ENCODE data around the gene CPPED1.
"Not testable (repeated sequence)": the region's sequence is repeated elsewhere in the genome, so short reads cannot be mapped to it uniquely, and the experiment has no call there.

CPPED1 gene

DNA sequence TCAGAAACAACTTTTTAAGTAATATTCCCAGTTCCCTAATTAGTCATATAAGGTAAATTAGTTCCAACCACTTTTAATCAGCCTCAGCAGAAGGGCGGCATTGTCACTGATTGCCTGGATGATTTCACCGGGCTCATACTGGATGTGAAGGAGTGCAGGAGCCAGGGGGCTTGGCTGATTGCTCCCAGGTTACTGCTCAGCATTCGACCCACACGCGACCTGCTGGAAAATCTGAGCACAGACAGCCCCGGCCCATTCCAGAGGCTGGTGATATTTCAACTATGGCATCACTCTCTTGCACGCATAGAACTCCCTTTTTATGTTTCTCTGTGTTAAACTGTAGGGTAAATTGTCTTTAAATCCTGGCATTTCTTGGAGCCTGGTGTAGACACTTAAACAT is 34.2 kb downstream of the CPPED1 start:
- no peak for DNase-seq (ENCODE audit: low read depth in 3 of 3, low spot score in 1 of 3)

DNA sequence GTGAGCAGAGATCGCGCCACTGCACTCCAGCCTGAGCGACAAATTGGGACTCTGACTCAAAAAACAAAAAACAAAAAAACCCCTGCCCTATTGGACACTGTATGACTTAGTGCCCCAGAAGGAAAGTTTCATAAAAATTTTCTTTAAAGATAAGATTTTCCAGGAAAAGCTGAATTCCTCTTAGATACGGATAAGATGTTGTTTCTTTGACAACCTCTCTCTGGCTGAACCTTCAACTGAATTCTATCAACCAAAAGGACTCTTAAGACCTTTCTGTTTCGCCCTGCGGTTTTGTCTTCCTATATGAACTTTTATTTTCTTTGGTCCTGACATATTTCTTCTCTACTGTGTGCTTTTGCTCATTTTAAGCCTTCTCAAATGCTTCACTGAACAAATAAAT is 35.8 kb downstream of the CPPED1 start:
- no peak for DNase-seq (ENCODE audit: low read depth in 3 of 3, low spot score in 1 of 3)

DNA sequence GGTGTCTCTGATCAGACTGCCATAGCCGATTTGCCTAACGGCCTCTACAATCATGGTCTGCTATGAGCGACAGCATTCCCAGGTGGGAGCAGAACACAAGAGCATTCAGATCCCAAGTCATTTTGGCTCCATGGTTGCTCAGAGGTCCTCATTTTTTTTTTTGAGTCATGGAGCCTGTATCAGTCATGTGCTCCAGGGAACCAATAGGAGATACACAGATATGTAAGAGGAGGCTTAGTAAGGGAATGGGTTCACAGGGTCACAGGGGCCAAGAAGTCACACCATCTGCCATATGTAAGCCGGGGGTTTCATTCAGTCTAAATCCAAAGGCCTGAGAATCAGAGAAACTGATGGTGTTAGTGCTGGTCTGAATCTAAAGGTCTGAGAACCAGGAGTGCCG is 36.8 kb downstream of the CPPED1 start:
- no peak for DNase-seq (ENCODE audit: low read depth in 3 of 3, low spot score in 1 of 3)

DNA sequence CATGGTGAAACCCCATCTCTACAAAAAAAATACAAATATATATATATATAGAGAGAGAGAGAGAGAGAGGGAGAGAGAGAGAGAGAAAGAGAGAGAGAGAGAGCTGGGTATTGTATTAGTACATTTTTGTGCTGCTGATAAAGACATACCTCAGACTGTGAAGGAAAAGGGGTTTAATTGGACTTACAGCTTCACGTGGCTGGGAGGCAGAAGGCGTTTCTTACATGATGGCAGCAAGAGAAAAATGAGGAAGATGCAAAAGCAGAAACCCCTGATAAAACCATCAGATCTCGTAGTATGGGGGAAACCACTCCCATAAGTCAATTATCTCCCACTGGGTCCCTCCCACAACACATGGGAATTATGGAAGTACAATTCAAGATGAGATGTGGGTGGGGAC is 37.5 kb downstream of the CPPED1 start:
- DNase-seq (ENCODE audit: low read depth in 3 of 3, low spot score in 1 of 3), result not testable (repeated sequence)

DNA sequence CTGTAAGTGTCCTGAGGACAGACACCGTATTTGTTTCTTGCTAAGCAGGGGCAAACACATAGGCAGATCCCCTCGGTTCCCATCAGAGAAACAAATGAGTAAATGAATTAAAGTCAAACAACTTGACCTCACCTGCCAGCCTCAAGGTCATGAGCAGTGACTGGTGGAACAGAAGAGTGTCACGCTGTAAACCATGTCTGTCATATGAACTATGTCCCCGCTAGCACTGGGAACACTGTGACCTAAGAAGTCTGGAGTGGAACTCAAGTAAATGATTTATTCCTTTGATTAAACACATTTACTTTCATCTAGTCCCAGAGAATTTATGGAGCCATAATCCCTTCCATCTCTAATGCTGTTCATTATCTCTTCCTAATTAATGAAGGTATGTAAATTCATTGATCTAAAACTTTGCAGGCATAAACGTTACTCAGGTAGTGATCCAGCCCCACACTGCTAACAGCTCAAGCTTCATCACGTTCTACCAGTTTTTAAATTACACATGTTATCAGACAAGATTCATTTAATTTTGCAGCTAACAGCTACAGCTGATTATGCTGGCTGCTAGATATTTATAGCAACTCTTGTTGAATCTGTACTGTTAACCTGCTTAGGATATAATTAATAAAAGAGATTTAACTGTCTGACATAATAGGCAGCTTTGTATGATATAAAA is 38.7 kb downstream of the CPPED1 start:
- no peak for DNase-seq (ENCODE audit: low read depth in 3 of 3, low spot score in 1 of 3)

DNA sequence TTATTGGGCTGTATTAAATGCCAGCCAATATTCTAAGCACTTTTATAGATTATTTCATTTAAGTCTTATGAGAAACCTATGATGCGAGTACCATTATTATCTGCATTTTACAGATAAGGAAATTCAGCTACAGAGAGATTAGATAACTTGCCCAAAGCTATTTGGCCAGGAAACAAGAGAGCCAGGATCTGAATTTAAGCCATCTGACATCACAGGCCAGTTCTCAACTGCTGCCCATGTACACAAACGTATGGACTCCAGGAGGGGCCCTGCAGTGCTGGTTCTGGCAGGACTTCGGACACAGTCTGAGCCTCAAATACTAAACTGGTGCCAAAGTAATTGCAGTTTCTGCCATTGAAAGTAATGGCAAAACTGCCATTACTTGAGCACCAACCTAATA is 40.2 kb downstream of the CPPED1 start:
- DNase-seq (ENCODE audit: low read depth in 3 of 3, low spot score in 1 of 3), result no peak

DNA sequence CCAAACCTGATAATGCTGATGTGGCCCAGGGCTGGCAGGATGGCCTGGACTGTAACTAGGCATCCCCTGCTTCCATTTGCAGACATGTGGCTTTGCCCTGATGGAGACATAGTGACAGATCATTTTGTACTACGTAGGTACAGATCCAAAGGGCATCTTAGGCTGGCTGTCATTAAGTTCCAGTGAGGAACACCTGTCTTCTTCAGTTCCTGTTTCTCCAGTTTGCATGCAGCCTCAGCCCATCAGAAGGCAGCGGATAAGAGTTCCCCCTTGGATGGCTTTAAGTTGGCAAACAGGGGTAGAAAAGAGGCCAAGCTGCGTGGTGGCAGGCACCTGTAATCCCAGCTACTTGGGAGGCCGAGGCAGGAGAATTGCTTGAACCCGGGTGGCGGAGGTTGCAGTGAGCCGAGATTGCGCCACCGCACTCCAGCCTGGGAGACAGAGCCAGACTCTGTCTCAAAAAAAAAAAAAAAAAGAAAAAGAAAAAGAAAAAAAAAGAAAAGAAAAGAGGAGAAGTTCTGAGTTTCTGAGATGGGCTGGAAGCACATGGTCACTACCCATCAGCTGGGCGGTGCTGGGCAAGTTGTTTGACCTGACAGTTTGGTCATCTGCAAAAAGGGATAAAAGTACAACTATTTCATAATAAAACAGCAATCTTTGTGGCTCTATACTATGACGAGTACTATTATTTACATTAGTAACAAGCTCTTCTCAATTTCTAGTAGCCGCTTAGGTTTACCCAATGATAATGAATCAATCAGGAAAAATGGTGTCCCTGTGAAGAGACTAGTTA is 42.7 kb downstream of the CPPED1 start:
- no peak for DNase-seq (ENCODE audit: low read depth in 3 of 3, low spot score in 1 of 3)

DNA sequence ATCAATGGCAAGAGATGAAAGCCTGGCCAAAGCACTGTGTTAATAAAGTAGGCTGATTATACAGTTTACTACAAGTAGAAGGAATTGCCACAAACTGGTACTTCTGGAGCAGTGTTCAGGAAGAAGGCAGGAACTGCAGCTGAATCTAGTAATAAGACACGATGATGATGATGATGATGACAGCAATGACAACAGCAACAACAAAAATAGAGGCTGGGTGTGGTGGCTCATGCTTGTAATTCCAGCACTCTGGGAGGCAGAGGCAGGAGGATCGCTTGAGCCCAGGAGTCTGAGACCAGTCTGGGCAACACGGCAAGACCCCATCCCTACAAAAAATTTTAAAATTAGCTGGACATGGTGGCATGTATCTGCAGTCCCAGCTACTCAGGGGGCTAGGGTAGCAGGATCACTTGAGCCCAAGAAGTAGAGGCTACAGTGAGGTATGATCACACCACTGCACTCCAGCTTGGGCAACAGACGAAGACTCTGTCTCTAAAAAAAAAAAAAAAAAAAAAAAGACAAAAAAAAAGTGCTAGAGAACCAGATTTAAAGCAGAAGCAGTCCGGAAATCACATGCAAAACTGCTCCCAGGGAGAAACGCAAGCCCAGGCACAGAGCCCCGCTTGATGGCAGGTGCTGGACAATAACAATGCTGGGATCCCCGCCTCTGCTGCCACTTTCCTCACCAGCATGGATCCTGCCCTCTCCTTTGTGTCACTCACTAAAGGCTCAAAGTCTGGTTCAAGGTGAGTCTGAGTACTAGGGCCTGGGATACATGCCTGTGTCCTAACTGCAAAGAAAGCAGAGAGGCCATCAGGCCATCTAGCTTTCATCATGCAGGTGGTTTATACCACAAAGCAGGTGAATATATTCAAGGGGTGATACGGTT is 44.8 kb downstream of the CPPED1 start:
- no peak for DNase-seq (ENCODE audit: low read depth in 3 of 3, low spot score in 1 of 3)

DNA sequence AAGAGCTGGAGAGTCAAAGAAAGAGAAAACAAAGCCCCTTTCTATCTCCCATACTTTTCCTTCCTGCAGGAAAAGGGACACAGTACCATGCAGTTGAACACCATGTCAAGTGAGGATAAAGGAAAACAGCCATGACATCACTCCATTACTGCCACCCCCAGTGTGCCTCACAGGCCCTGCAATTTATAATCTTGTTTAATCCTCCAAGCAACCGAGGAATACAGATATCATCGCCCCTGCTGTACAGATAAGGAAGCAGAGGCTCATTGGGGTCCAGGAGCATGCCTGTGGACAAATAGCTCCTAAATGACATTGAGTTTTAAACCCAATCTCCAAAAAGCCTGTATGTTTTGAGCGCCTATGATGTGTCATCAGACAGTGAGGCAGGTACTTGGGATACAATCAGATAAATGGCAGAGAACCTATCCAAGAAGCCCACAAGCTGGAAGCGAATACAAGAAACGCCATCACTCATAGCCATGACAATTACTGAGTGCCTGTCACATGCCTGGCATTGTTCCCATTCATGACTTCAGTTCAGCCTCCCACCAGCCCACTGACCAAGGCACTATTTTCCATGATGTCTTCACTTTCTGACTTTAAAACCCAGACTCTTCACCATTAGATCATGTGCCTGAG is 45.5 kb downstream of the CPPED1 start:
- DNase-seq (ENCODE audit: low read depth in 3 of 3, low spot score in 1 of 3), result no peak

DNA sequence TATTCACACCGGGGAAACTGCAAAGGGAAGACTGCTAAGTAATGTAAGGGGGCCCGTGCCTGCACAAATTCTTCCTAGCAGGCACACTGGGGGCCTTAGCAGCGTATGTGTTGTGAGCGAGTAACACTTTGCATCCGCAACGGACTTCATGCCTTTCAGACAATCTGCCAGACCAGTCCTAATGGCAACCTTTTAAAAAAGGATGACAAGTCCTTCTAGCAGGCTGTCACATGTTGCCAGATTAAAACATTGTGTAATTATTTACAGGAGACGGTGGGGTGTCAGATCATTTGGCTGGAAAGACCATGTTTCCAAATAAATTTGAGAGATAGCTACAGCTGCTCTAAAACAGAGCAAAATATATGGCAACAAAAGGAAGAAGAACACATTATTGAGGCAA is 46.1 kb downstream of the CPPED1 start:
- no peak for DNase-seq (ENCODE audit: low read depth in 3 of 3, low spot score in 1 of 3)

DNA sequence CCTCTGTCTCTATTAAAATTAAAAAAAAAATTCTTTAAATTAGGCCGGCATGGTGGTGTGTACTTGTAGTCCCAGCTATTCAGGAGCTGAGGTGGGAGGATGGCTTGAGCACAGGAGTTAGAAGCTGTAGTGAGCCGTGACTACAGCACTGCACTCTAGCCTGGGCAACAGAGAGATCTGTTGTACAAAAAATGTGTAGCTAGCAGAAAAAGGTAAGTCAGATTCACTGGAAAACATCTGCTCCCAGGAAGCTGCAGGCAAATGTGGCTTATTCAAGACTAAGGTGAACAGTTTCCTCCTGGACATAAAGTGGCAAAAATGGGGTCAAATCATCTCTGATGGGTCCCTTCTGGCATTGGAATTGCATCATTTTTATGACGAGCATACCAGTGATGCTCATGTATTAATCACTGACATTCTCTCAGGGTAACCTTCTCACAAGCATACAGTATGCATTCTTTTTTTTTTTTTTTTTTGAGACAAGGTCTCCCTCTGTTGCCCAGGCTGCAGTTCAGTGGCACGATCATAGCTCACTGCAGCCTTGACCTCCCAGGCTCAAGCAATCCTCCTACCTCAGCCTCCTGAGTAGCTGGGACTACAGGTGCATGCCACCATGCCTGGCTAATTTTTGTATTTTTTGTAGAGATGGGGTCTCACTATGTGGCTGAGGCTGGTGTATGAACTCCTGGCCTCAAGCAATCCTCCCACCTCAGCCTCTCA is 48.7 kb downstream of the CPPED1 start:
- DNase-seq (ENCODE audit: low read depth in 3 of 3, low spot score in 1 of 3), result no peak

DNA sequence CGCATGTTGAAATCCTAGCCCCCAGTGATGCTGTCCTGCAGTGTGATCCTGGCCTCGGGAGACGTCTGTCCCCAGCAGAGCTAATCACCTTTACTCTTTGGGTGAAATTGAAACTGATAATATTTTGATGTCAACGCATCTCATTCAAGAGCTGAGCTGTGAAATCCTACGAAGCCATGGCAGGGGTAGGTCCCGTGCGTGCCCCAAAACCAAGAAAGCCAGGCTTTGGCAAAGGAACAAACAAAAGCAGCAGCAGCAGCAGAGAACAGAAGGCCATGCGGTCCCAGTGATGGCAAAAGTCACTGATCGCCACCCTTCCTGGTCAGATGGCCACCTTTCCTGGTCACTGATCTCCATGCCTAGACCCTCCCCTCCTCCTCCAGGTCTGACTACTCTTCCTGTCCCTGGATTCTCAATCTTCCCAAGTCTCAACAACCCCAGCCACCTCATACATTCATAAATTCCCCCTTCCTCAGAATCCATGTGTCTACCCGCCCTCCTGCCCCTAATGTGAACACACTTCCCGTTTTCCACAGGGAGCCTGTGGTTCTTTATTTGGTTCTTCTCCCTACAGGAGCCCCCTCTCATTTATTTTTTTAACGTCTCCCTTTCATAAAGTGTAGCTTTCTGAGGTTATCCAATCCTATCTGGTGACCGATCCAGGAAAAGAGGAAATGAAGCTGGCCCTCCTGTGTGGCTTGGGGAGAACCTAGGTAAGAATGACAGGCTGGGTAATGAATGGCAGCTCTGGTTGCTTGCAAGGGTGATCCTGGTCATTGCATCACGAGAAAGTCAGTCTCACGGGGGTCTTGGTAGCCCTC is 50.3 kb downstream of the CPPED1 start:
- no peak for DNase-seq (ENCODE audit: low read depth in 3 of 3, low spot score in 1 of 3)

DNA sequence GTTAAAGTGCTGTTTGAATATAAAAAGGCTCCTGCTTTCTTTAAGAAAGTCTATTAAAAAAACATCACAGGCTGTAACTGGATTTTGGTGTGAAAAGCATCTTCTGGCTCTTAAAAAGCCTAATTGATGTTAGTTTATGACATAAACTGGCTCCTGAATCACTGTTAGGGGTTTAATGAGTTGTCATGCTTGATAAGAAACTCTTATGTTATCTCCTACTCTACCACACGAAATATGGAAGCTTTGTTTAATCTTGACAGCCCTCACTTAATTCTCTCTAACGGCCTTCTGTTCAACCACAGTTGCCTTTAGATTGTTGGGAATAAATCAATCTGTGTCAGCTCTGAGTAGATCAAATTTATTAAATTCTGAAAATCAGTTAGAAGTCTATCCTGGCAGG is 51.5 kb downstream of the CPPED1 start:
- no peak for DNase-seq (ENCODE audit: low read depth in 3 of 3, low spot score in 1 of 3)

DNA sequence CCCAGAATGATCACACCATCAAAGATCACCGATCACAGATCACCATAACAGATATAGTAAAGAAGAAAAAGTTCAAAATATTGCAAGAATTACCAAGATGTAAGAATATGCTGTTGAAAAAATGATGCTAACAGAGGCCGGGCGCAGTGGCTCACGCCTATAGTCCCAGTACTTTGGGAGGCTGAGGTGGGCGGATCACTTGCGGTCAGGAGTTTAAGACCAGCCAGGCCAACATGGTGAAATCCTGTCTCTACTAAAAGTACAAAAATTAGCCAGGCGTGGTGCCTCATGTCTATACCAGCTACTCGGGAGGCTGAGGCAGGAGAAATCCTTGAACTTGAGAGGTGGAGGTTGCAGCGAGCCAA is 53.2 kb downstream of the CPPED1 start:
- no peak for DNase-seq (ENCODE audit: low read depth in 3 of 3, low spot score in 1 of 3)

DNA sequence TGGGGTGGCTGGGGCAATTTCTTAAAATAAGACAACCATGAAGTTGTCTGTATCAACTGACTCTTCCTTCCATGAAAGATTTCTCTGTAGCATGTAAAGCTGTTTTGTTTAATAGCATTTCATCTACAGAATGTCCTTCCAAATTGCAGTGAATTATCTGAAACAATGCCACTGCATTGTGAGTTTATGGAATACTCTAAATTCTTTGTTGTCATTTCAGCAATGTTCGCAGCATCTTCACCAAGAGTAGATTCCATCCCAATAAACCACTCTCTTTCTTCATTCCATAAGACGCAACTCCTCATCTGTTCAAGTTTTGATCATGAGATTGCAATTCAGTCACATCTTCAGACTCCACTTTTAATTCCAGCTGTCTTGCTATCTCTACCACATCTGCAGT is 54.6 kb downstream of the CPPED1 start:
- DNase-seq (ENCODE audit: low read depth in 3 of 3, low spot score in 1 of 3), result no peak

DNA sequence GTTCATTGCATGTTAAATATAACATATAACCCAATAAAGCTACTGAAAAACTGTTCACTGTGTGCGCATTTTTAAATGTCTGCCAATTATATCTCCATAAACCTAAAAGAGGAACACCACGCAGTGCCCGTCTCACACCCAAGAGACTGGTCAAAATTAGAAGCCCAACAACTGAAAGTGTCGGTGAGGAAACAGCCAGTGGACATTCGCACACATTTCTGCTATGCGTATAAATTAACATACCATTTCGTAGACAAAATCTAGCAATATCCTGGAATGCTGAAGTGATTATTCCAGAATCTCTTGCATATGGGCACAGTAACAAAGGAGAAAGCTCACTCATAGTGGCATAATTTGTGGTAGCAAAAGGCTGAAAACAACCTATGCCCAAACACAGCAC is 55.9 kb downstream of the CPPED1 start:
- DNase-seq (ENCODE audit: low read depth in 3 of 3, low spot score in 1 of 3), result no peak

DNA sequence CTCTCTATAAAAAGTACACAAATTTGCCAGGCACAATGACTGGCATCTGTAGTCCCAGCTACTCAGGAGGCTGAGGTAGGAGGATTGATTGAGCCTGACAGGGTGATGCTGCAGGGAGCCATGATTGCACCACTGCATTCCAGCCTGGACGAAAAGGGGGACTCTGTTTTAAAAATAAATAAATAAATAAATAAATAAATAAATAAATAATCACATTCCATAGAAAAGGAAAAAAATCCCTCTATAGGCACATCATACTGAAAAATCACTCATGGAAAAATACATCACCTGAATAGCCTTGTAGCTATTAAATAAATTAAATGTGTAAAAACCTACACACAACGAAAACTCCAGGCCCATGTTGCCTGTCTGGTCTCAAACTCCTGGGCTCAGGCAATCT is 56.4 kb downstream of the CPPED1 start:
- DNase-seq (ENCODE audit: low read depth in 3 of 3, low spot score in 1 of 3), result no peak

DNA sequence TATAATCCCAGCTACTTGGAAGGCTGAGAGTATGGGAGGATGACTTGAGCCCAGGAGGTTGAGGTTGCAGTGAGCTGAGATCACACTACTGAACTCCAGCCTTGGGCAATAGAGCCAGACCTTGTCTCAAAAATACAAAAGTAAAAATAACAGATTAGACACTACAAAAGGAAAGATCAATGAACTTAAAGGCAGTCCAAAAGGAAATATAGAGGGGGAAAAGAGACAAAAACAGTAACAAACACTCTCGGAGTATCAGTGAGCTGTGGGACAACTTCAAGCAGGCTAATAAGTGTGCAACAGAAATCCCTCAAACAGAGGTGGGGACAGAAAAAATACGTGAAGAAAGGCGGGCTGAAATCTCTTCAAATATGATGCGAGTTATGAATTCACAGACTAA is 58.8 kb downstream of the CPPED1 start:
- DNase-seq (ENCODE audit: low read depth in 3 of 3, low spot score in 1 of 3), result no peak

DNA sequence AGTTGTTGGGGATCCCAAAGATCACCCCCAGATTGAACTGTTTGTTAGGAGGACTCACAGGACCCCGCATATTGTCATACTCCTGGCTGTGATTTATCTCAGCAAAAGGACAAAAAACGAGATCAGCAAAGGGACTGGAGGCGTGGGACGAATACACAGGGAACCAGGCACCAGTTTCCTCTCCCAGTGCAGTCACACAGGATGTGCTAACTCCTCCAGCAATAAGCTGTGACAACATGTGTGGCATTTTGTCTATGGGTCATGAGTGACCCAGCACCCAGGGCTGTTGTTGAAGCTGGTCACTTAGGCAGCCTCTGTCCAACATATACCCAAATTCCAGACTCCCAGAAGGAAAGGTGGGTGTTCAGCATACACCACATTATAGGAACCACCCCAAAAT is 60.9 kb downstream of the CPPED1 start:
- no peak for DNase-seq (ENCODE audit: low read depth in 3 of 3, low spot score in 1 of 3)

DNA sequence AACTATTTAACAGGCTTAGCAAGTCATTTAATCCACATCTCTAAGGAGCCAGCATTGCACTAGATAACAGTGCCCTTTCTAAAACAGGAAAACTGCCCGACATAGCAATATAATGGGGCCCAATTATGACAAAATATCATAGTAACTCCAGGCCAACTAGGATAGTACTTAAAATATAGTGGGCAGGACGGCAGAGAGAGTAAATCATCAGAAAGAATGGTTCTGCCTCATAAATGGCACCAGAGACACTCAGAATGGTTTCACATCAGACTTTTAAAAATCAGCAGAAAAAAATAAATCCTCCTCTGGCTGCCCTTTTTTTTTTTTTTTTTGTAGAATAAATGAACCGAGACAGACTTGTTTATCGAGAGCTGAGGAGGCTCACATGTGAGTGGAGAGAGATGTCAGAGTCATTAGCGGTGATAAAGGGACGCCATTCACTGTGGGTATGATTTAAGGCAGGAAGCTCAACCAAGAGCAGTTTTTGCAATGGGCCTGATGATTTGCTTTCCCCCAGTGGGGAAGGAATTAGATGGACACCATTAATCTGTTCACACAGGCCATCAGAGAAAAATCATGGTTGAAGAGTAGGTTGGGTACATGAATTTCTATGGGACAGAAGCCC is 62.6 kb downstream of the CPPED1 start:
- DNase-seq (ENCODE audit: low read depth in 3 of 3, low spot score in 1 of 3), result no peak
